Smooth muscle cell of the pulmonary artery (primary cell): Measurements from ENCODE around the gene SON. TPM values are rescaled to one million over a fixed set of nuclear protein-coding genes. Genes with fewer than 3 reads are reported as not detected.

ENCODE experiments used
- total RNA-seq: library from RNA; depleted of rRNA; stranded (reverse); fragments of >200 nt; gene quantifications from 2 replicates; pipeline ENCODE4 v1.2.3, GENCODE V29; 2014

Gene SON
- total RNA-seq, result 180 and 192 TPM in 2 replicates

GRCh38 chr21:33542640-33543504 lies at the start of gene SON:
TSS of gene SON (plus strand) at chr21:33543038. CDS start at chr21:33543093, 55 bp downstream.

GRCh38 chr21:33541756-33542639 lies 840 bp upstream of the SON start, which contains the start of gene GART:
TSS of gene GART (minus strand) at chr21:33542117. CDS start at chr21:33539315, 2,802 bp downstream.

GRCh38 chr21:33588485-33589335 lies 45.9 kb downstream of the SON start, which contains the start of gene DONSON:
TSS of gene DONSON (minus strand) at chr21:33588684. CDS start at chr21:33588641, 43 bp downstream.

Other genes starting within 250 kb of the SON start
- gene IFNAR1, start 218.1 kb upstream of the SON start, total RNA-seq, result 38.6 and 49.9 TPM in 2 replicates
- 58.0 and 70.3 TPM in 2 replicates for gene IFNGR2, start 139.6 kb upstream of the SON start, total RNA-seq
- 24.9 and 32.9 TPM in 2 replicates for gene TMEM50B, start 63.1 kb upstream of the SON start, total RNA-seq
- 0.96 and 1.6 TPM in 2 replicates for gene DNAJC28, start 51.3 kb upstream of the SON start, total RNA-seq
- gene GART, start 921 bp upstream of the SON start, total RNA-seq, result 49.5 and 55.9 TPM in 2 replicates
- 8.8 and 10.1 TPM in 2 replicates for gene DONSON, start 45.6 kb downstream of the SON start, total RNA-seq
- gene CRYZL1, start 98.7 kb downstream of the SON start, total RNA-seq, result 26.2 and 34.4 TPM in 2 replicates
- 51.0 and 60.1 TPM in 2 replicates for gene ITSN1, start 99.5 kb downstream of the SON start, total RNA-seq